Activated CD4-positive, alpha-beta T cell treated with anti-CD3 and anti-CD28 coated beads for 4 hours (primary cell): Measurements from ENCODE around the gene MRPS18A.

Source experiments
- DNase-seq, 2 donors: peaks; one replicate each; pipeline ENCODE4 v3.0.0-alpha.2; 2020

Gene MRPS18A

GRCh38 chr6:43630980-43631619 is 56.5 kb downstream of the MRPS18A start:
- no peak for DNase-seq

- peak; percentile 79 to 82 for DNase-seq
Observed at GRCh38 chr6:43629505-43630300, 57.9 kb downstream of the MRPS18A start.

GRCh38 chr6:43629104-43629504 is 58.5 kb downstream of the MRPS18A start, which contains the start of gene GTPBP2:
TSS of gene GTPBP2 (minus strand) at chr6:43629264. CDS start at chr6:43629162, 102 bp downstream.
- peak; percentile 94 to 96 for DNase-seq

GRCh38 chr6:43628393-43629103 is 59.0 kb downstream of the MRPS18A start:
- DNase-seq = peak; percentile 45 to 51

GRCh38 chr6:43627008-43627825 is 60.4 kb downstream of the MRPS18A start:
- no peak for DNase-seq

GRCh38 chr6:43625393-43625992 is 62.1 kb downstream of the MRPS18A start:
- DNase-seq = no peak

GRCh38 chr6:43624786-43625288 is 62.8 kb downstream of the MRPS18A start:
- DNase-seq = no peak

- no peak for DNase-seq
Observed at GRCh38 chr6:43623880-43624785, 63.5 kb downstream of the MRPS18A start.

GRCh38 chr6:43622541-43622940 is 65.0 kb downstream of the MRPS18A start:
- no peak for DNase-seq

- no peak for DNase-seq
Observed at GRCh38 chr6:43621836-43622180, 65.8 kb downstream of the MRPS18A start.
